ENCODE data around the gene DLGAP5.

Gene DLGAP5

DNA sequence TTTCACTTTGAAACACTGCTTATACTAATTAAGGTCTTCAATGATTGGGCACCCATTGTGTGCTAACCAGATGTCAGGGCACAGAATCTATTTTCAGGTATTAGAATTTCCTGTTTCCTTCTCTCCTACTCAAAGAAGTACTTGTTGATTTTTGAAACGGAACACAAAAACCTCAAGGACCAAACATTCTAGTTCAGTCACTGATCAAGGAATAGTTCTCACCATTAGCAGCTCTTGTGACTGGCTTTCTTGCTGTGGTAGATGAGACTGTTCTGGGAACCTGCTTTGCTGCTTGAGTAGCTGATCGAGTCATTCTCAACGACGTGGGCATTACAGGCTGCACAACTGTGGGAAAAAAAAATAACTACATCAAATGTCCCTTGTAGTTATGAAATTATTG lies 11.0 kb downstream of the DLGAP5 start:
- DNase-seq (ENCODE audit: low read depth, low spot score): no peak

DNA sequence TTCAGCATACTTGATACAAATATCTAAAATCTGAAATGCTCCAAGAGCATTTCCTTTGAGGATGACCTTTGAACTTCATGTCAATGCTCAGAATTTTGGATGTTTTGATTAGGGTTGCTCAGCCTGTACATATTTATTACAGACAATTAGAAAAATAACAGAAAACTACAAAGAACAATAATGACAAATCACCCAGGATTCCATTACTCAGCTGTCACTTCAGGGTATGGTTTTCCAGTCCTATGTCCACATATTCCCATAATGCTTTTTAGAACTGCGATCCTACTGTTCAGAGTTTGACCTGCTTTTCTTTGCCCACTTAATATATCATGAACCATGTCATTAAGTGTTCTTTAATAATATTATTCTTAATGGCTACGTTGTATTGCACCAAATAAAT lies 11.4 kb downstream of the DLGAP5 start:
- no peak for DNase-seq (ENCODE audit: low read depth, low spot score)

DNA sequence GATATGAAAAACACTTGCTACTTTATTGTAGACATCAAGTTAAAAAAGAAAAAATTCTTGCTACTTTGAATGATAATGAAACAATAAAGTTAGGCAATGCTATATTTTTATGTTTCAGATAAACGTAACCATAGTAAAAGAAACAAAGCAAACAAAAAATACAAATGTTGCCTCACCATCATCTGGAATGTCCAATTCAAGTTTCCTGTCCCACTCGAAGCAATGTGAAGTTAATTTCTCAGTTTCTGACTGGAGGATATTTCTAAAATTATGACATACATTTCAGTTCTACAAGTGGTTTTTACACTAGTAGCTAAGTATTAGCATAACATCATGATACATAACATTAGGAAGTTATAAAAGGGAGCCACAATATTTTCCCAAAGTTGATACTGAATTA lies 20.9 kb downstream of the DLGAP5 start:
- no peak for DNase-seq (ENCODE audit: low read depth, low spot score)

DNA sequence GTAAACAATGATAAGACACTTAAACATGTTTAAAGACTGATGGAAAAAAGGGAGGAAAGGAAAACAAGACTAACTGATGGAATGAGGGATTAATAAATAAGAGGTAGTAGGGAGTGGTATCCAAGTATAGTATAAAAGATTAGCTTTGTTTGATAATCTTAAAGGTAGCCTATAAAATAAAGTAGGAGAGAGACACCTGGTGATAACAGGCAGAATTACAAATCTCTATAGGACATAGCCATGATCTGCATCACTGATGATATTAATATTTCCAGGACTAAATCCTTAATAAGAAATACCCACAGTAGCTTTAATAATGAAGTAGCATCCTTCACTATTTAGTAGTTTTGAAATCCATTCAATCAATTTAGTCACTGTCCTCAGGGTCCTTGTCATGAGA lies 30.4 kb downstream of the DLGAP5 start:
- no peak for DNase-seq (ENCODE audit: low read depth, low spot score)

DNA sequence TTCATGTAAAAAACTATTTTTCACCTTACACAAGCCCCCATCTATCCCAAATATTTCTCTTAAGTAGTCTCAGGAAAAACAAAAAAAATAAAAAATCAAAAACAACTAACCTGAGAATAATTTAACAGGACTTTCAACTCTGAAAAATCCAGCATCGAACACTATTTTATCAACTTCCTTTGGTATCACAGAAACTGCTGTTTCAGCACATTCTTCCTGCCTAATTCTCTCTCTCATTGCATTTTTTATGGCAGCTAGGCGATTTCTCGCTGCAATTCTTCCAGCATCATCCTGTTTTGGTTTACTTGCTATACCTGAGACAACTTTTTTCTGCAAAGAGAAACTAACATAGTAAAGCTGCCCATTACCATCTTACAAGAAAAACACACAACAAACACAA lies 33.0 kb downstream of the DLGAP5 start:
- DNase-seq (ENCODE audit: low read depth, low spot score): no peak

DNA sequence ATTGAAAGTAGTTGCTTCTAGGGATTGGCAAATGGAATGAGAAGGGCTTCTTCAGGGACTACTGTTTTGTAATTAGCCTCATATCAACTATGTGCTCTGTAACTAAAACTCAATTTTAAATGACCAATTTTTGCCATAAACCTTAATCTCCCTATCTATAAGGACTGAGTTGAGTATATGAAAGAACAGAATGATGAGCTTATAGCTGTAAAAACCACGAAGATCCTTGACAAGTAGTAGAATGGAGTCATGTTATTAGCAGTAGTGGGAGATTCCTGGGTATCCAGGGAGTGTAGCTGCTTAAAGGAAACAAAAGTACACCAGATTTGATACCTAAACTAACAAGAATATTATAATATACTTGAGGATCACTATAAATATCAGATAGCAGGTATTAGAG lies 34.3 kb downstream of the DLGAP5 start:
- DNase-seq (ENCODE audit: low read depth, low spot score): no peak

DNA sequence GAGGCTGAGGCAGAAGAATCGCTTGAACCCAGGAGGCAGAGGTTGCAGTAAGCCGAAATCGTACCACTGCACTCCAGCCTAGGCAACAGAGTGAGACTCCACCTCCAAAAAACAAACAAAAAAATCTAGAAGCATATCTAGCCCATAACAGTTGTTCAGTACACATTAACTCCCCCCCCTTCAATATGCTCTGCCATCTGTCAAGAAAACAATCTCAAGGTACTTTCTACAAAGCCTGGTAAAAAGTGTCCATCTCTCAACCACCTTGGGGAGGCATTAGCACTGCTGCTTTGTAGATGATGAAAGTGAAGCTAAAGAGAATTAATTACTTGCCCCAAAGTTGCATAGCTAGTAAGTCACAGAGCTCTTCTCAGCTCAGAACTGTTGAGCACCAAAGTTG lies 37.4 kb downstream of the DLGAP5 start:
- no peak for DNase-seq (ENCODE audit: low read depth, low spot score)

DNA sequence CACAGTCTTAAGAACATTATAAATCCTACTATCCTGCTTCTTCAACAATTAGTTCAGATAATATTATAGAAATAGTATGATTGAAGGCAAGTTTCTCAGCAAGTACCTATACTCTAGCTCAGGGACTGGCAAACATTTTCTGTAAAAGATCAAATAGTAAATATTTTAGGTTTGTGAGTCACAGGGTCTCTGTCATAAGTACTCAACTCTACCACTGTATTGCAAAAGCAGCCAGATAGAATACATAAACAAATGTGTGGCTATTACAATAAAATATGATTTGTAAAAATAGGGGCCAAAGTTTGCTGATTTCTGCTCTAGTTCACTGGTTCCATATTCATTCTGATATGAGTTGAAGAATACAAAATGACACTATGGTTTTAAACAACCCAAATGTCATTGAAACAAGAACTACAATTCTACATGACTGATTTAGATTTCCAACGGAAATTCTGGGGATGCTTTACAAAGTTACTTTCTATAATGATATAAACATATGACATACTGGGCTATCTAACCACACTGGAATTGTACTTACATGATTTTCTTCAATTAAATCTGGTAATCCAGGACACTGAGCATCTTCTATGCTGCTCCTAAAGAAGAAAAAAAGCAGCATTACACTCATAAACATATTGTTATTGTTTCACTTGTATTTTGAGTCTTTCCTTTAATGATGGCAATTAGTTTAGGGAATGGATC lies 39.2 kb downstream of the DLGAP5 start:
- DNase-seq (ENCODE audit: low read depth, low spot score): no peak

DNA sequence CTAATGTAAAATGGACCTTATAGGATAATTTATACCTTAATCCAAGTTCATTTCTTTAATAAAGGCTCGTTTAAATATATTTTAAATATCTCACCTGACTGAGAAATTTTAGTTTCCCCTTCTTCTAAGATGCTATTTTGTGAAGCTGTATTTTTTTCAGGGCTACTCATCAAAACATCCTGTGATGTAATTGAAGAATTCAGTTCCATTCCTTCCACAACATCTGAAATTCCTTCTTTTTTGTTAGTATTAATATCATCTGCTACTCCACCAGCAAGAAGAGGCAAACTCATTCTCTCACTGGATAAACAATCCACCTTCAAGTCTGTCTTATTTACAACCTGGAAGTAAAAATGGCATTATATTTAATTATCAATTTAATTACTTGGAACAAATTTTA lies 39.8 kb downstream of the DLGAP5 start:
- DNase-seq (ENCODE audit: low read depth, low spot score): no peak

DNA sequence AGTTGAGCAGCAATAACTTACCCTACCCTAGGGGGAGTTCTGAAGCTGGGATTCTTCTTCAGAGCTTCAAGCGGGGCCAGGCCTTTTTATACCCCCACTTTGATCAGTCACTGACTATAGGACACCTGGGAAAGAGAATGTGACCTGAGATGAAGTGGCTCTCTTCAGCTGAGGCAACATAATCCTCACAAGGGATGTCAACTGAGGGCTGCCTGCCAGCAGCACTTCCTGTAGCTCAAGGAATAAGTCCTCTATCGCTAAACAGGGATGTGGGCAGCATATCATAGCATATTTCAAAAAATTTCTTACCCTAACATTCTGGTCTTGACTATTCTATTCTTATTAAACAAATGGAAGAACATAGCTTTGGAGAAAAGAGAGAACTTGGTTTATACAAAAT lies 45.0 kb downstream of the DLGAP5 start:
- no peak for DNase-seq (ENCODE audit: low read depth, low spot score)

DNA sequence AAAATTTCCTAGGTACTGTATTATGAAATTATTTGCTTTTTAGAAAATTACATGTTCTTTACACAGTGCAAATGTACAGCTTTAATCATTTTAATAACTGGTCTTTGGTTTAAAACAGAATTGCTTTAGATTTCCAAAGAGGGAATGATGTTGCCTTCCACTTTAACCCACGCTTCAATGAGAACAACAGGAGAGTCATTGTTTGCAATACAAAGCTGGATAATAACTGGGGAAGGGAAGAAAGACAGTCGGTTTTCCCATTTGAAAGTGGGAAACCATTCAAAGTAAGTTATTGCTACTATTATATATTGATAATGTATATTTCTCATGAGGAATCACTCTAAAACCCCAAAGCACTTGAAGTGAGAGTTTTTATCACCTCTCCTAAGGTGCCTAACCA lies 48.9 kb downstream of the DLGAP5 start:
- DNase-seq (ENCODE audit: low read depth, low spot score): no peak

DNA sequence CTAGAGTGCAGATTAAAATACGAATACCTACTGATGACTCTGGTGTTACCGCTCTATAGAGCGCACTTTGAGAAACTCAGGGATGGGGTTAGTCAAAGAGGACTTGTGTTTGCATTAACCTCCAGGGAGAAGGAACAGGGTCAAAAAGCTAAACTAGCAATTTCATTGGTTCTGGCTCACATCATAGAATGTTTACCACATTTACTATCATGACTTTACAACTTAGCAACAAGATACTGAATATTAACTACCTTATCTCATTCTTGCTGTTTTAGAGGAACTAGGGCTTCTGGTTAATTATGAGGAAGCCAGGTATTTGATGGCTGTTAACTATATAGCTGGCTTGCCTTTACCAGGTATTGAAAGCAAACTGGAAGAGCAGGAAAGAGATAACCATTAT lies 49.6 kb downstream of the DLGAP5 start:
- DNase-seq (ENCODE audit: low read depth, low spot score): no peak

DNA sequence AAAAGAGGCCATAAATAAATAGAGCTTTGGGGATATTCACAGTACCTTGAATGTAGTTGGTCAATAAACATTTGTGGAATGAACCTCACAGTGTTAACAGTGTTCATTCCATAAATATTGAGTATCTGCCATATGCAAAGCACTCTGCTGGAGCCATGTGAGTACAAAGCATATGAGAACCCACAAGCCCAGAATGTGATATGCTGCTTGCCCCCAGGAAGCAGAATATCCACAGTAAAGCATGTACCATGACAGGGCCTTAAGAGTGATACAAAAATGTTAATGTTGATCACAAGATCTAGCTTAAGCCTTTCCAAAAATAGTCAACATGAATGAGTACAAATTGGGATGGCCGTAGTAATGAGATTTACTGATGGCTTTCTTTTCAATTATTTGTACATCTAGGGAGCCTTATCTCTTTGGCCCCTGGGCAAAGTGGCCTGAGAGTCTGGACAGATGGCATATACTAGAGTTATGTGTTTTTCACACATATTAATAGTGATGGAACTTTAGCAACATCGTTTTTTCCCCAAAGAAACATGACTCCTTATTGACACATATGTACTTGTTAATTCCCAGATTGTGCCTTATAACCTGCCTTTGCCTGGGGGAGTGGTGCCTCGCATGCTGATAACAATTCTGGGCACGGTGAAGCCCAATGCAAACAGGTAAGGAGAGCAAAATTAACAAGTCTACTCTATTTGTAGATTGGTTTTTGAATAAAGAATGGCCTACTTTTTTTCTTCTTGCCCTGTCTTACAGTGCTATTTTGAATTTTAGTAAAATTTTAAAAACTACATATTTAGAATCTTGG lies 51.5 kb downstream of the DLGAP5 start:
- DNase-seq (ENCODE audit: low read depth, low spot score): no peak

DNA sequence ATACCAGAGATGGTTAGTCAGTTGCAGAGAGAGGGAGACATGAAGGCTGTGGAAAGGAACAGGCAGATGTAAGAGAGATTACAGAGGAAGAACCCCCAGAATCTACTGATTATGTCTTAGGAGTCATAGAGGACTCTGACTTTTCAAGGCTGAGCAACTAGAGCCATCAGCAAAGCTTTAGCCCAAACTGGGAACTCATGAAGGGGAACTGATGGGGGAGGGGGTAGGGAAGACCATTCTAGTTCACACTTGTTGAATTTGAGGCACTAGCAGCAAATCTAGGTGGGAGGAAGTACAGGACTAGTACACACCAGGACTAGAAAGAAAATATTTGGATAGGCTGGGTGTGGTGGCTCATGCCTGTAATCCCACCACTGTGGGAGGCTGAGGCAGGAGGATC lies 52.2 kb downstream of the DLGAP5 start:
- no peak for DNase-seq (ENCODE audit: low read depth, low spot score)

DNA sequence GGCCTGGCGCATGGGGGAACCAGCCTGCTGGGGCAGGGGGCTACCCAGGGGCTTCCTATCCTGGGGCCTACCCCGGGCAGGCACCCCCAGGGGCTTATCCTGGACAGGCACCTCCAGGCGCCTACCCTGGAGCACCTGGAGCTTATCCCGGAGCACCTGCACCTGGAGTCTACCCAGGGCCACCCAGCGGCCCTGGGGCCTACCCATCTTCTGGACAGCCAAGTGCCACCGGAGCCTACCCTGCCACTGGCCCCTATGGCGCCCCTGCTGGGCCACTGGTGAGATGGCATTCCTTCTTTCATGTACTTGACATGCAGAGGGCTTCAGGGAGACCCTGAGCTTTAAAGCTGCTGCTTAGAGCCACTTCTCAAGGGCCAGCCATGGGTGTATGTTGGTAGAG lies 53.3 kb downstream of the DLGAP5 start:
- DNase-seq (ENCODE audit: low read depth, low spot score): no peak

DNA sequence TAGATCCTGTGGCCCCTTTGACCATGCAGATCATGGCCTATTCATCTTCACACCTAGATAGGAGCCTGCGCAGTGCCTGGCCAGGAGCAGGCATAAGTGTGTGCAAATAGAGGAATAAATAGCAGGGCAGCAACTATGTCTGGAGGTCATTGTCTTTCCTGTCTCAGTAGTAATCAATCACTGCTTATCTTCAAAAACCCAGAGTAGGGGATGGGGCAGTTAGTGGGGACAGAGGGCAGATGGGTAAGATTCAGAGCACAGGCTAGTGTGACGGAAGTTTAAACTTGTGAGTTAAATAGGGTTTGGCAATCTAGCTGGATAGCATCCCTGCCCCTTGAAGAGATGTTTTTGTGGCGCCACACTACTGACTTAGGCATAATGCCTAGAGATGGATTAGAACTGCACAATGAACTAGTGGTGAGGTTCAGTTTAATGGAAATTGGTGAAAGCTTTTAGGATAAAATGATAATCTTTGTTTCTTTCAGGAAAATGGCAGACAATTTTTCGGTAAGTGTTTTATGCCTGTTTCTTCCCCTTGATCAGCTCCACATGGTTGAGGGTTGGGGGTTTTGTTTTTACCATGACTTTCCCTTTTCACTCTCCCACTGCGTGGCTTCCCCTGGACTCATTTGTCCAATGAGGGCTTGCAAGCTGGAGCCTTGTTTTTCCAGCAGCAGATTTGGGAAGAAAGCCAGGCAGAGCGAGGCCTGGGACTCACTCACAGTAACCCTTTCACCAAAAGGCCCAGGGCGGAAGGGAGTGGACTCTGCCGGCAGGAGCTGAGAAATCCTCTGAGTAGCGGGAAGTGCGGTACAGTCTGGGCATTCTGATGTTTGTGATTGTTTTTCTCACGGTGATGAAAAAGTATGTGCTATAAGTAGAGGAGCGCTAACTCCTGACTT lies 54.2 kb downstream of the DLGAP5 start:
- DNase-seq (ENCODE audit: low read depth, low spot score): no peak

DNA sequence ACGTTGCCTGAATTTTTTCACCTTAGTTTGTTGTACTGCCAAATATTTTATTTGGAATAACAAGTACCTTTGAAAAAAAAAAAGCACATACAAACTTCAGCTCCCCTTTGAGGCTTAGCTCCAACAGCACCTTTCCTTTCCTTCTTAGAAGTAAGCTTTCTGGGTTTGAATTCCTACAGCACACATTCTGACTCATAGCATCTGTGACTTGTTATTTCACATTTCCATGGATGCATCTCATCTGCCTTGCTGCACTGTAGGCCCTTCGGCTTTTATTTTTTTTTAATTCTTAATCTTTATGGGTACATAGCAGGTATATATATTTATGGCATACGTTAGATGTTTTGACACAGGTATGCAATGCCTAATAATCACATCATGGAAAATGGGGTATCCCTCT lies 55.1 kb downstream of the DLGAP5 start:
- no peak for DNase-seq (ENCODE audit: low read depth, low spot score)

DNA sequence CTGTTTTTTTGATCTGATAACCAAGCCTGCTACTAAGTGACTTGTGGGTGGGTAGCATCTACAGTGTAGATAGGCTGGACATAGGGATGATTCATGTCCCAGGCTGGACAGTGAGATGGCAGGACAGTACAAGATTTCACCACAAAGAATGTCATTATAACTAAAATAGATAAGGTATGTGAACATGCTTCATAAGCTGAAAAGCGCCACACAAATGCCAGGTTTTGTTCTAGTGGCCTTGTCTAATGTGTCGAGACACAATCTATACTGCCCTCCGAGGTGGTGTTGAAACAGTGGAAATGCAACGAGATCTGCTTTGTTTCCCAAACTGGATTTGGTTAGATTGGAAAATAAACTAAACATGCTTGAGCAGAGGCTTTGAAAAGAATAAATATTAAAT lies 58.0 kb downstream of the DLGAP5 start:
- DNase-seq (ENCODE audit: low read depth, low spot score): no peak

DNA sequence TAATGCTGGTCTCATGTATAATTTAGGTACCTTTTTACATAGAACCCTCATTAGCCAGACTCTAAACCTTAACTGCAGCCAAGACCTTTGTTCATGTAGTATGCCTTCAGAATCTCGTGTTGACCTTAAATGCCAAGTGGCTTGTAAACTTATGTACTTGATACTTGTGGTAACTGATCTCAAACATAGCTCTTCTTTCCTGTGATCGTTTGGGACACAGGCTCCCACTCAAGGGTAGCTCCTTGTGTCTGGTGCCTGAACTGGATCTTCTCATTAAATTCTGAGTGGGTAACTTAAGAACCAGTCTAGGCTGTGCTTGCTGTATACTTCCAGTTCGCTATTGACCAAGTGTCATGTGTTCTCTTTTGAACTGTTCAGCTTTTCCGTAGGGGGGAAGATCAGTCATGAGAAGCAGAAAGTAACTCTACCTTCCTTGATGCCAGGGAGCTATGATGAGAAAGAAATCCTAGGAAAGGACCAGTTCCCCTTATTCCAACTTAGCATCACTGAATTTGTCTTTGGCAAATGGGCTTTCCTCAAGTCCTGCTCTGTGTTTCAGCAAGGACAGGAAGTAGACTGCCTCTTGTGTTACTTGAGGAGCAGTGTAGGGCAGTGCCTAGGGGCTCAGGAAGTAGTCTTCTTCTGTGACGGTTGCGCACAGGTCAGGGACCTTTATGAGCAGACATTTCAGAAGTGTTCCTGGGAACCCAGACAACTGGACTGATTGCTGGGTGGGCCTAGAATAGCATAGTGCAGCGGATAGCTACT lies 59.8 kb downstream of the DLGAP5 start:
- DNase-seq (ENCODE audit: low read depth, low spot score): no peak

DNA sequence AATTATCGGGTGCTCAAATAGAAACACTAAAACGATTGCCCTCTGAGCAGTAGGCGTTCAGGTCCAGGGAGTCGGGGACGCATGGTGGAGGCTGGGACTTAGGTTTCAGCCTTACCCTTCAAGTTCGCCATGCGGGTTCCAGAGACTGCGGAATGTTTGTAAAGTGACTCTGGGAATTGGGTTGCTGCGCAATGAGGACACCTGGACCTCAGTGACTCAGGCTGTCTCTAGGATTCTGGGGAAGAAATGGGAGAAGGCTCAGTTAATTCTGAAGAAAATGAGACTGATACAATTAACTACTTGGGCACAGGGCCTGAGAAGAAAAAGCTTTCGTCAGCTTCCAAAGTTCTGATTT lies 61.2 kb downstream of the DLGAP5 start:
- no peak for DNase-seq (ENCODE audit: low read depth, low spot score)

DNA sequence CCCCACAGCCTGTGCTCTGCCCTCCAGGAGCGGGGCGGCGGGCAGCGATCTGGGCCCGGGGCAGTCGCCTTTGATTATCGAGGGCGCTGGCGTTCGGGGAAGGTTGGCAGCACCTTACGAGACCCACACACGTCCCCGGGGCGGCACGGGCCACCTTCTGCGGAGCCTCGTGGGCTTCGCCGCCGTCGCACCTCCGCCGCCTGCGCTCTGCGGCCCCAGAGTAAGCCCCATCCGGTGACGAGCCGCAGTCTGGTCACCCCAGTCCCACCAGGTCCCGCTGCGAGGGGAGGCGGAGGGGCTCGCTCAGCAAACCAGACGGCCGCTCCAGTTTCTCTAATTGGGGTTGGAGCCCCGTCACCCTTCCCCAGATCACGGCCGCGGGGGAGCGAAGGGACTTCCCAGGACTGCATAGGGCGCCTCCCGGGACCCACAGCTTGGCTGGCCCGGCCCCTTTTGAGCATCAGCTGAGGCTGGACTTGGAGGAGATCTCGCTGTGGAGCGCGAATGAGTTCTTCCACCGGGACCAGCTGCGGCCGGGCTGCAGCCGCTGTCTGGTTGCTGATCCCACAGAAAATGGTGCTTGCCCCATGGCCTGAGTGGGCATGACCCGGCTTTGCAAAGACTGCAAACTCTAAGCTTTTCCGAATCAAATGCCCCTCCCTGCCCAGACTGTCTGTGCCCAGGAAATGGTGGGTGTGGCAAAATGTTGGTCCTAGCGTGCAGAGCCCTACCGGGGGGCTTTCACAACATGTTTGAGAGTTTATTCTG lies 61.8 kb downstream of the DLGAP5 start:
- no peak for DNase-seq (ENCODE audit: low read depth, low spot score)

All from iPS DF 19.7 (cell line).